NT2/D1 (cell line): Measurements from ENCODE around the gene DUS2.

Source experiments
- SUZ12 ChIP-seq: IDR thresholded peaks from 2 replicates; pipeline ENCODE4 v1.6.1; 2011; ENCODE audit not compliant: insufficient read length, insufficient read depth; ENCODE audit errors: extremely low read depth
- YY1 ChIP-seq: IDR thresholded peaks from 2 replicates; pipeline ENCODE4 v1.6.1; 2011; ENCODE audit not compliant: insufficient read length, insufficient read depth
- ZNF274 ChIP-seq: IDR thresholded peaks from 2 replicates; pipeline ENCODE4 v1.6.1; 2011; ENCODE audit warnings: mild to moderate bottlenecking, low read depth, low read length

- TF ChIP-seq ZNF274 = no peak
- TF ChIP-seq YY1 = no peak
- TF ChIP-seq SUZ12 = no peak
These were observed 39.9 kb downstream of the DUS2 start for GRCh38 chr16:68062910-68063393.
